ENCODE results near the gene FTO.

Gene FTO

DNA sequence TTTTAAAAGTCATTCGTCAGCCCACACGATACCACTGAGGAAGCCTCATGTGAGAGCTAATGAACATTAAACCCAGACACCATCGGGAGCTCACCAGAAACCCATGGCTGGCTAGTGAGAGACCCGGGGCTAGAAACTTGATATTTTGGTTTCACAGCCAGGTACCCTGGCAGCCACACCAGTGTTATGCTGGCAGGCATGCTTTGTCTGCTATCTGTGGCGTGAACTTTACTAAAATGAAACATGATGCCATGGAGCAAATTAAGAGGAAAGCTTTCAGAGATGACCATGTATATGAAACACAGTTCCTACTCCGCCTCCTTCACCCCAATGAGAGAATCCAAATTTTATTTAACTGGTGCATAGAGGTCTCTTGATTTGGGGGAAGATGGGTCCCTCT is 291.4 kb downstream of the FTO start:
- no peak overlapping the region for H3K4me3 ChIP-seq (ENCODE audit: low read length)
- H3K9me3 ChIP-seq (ENCODE audit: control insufficient read depth, insufficient read depth, low read length), result no peaks in the 10 kb centered on the region
- WGBS (ENCODE audit: insufficient coverage, insufficient read length), result no CpG with 5 or more reads among the region's 6 CpGs
- H3K27me3 ChIP-seq (ENCODE audit: control insufficient read depth, insufficient read depth, low read length), result 0 out of 2 replicates have a peak, but pooled peaks cover 1% of the 10 kb centered on the region
- H3K4me1 ChIP-seq (ENCODE audit: control insufficient read depth, insufficient read depth, low read length), result no peaks in the 10 kb centered on the region; the same call in 1 of the 2 replicates
- no peaks in the 10 kb centered on the region for H3K36me3 ChIP-seq (ENCODE audit: control insufficient read depth, insufficient read depth, low read length)
- H3K27ac ChIP-seq (ENCODE audit: low read length), result no peak overlapping the region
- DNase-seq (ENCODE audit: low read depth, low spot score), result no peak

- WGBS (ENCODE audit: insufficient coverage, insufficient read length), result no CpG with 5 or more reads among the region's 5 CpGs
- no peak overlapping the region for H3K27ac ChIP-seq (ENCODE audit: low read length)
- H3K4me3 ChIP-seq (ENCODE audit: low read length), result no peak overlapping the region
- DNase-seq (ENCODE audit: low read depth, low spot score), result no peak
- 0 out of 2 replicates have a peak, but pooled peaks cover 1% of the 10 kb centered on the region for H3K27me3 ChIP-seq (ENCODE audit: control insufficient read depth, insufficient read depth, low read length)
- no peaks in the 10 kb centered on the region for H3K9me3 ChIP-seq (ENCODE audit: control insufficient read depth, insufficient read depth, low read length)
- H3K4me1 ChIP-seq (ENCODE audit: control insufficient read depth, insufficient read depth, low read length), result no peaks in the 10 kb centered on the region; the same call in 1 of the 2 replicates
- no peaks in the 10 kb centered on the region for H3K36me3 ChIP-seq (ENCODE audit: control insufficient read depth, insufficient read depth, low read length)
These were observed 293.0 kb downstream of the FTO start for GRCh38 chr16:53996961-53997360.

DNA sequence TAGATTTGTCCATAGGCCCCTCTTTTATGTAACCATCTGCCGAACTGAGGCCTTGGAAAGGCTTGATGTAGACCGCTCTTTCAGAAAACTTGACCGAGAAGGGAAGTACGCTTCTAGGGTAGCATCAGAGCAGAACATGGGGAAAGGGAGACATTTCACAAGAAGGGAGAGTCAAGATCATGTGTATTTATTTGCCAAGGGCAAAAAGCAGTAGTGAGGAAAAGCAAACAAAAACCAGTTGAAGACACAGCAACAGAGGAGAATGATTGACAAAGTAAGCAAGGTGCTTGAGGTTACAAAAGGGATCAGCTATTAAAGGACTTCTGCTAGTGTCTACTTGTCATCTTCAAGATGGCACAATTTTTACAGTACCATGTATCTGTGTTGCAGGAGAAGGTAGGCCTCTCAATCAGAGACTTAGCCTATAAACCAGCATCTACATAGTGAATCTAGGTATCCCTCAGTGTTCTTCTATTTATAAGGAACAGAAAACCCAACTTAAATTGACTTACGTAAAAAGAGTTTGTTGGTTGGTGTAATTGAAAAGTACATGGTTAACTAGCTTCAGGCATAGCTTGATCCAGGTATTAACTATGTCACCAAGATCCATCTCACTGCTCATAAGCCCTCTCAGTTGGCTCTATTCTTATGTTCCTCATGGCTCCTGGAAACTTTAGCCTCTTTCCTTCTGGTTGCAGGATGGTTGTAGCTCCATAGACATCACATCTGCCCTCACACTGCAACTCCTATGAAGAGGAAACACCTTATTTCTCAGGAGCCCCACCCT is 294.3 kb downstream of the FTO start:
- no peaks in the 10 kb centered on the region for H3K4me1 ChIP-seq (ENCODE audit: control insufficient read depth, insufficient read depth, low read length)
- no peaks in the 10 kb centered on the region for H3K36me3 ChIP-seq (ENCODE audit: control insufficient read depth, insufficient read depth, low read length)
- H3K9me3 ChIP-seq (ENCODE audit: control insufficient read depth, insufficient read depth, low read length), result no peaks in the 10 kb centered on the region
- 0 out of 2 replicates have a peak, but pooled peaks cover 1% of the 10 kb centered on the region for H3K27me3 ChIP-seq (ENCODE audit: control insufficient read depth, insufficient read depth, low read length)
- no peak overlapping the region for H3K4me3 ChIP-seq (ENCODE audit: low read length)
- H3K27ac ChIP-seq (ENCODE audit: low read length), result no peak overlapping the region
- no peak for DNase-seq (ENCODE audit: low read depth, low spot score)
- WGBS (ENCODE audit: insufficient coverage, insufficient read length), result no CpG with 5 or more reads among the region's 5 CpGs

DNA sequence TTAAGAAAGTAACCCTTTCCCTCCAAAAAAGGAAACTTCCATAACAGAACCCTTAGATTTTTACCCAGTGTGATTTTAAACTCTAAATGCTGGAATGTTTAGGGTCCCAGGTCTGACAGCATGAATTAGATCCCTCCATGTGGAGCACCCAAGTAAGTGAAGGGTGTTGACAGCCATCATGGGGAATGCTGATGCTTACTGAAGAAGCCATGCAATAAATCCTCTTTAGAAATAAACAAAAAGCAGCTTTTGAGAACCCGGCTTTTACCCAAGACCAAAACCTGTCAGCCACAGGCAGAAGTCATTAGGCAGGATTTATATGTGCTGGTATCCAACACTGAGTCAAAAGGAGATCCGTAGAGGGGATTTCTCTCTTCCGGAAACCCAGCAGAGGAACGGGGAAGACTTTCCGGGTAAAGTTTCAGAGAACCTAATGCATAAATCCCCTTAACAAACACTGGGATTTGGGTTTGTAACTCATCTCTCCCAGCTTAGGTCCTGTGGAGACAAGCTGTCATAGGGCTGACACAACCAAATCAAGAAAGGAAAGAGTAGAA is 295.1 kb downstream of the FTO start:
- no peak overlapping the region for H3K27ac ChIP-seq (ENCODE audit: low read length)
- H3K27me3 ChIP-seq (ENCODE audit: control insufficient read depth, insufficient read depth, low read length), result 0 out of 2 replicates have a peak, but pooled peaks cover 1% of the 10 kb centered on the region
- no peaks in the 10 kb centered on the region for H3K36me3 ChIP-seq (ENCODE audit: control insufficient read depth, insufficient read depth, low read length)
- H3K4me3 ChIP-seq (ENCODE audit: low read length), result no peak overlapping the region
- DNase-seq (ENCODE audit: low read depth, low spot score), result no peak
- H3K9me3 ChIP-seq (ENCODE audit: control insufficient read depth, insufficient read depth, low read length), result no peaks in the 10 kb centered on the region
- H3K4me1 ChIP-seq (ENCODE audit: control insufficient read depth, insufficient read depth, low read length), result no peaks in the 10 kb centered on the region
- WGBS (ENCODE audit: insufficient coverage, insufficient read length), result no CpG with 5 or more reads among the region's 5 CpGs

- Histone ChIP-seq H3K9me3 (ENCODE audit: control insufficient read depth, insufficient read depth, low read length) (no peaks in the 10 kb centered on the region), H3K36me3 (ENCODE audit: control insufficient read depth, insufficient read depth, low read length) (no peaks in the 10 kb centered on the region), H3K27me3 (ENCODE audit: control insufficient read depth, insufficient read depth, low read length) (0 out of 2 replicates have a peak, but pooled peaks cover 1% of the 10 kb centered on the region), H3K4me1 (ENCODE audit: control insufficient read depth, insufficient read depth, low read length) (no peaks in the 10 kb centered on the region), H3K27ac (ENCODE audit: low read length) (no peak overlapping the region), H3K4me3 (ENCODE audit: low read length) (no peak overlapping the region)
- DNase-seq (ENCODE audit: low read depth, low spot score), result no peak
- WGBS (ENCODE audit: insufficient coverage, insufficient read length), result no CpG with 5 or more reads among the region's 4 CpGs
These were observed 295.9 kb downstream of the FTO start for GRCh38 chr16:53999841-54000240.

DNA sequence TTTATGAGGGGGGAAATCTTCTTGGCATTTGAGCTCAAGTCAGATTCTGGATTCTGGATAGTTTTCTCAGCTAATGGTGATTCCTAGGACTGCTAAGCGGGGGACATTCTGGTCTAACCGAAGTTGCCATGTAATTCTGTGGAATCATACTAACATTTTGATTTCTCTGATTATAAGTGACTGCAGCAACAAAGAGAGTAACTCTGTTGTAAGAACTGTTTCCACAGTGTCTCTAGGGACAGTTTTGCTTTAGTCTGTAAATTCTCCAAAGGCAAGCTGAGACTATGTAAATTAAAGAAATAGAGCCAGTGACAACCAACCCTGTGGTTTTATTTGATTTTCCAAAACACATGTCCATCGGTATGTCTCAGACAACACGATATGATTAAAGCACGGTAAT is 296.4 kb downstream of the FTO start:
- H3K27ac ChIP-seq (ENCODE audit: low read length), result no peak overlapping the region
- 0 out of 2 replicates have a peak, but pooled peaks cover 1% of the 10 kb centered on the region for H3K27me3 ChIP-seq (ENCODE audit: control insufficient read depth, insufficient read depth, low read length)
- no peak overlapping the region for H3K4me3 ChIP-seq (ENCODE audit: low read length)
- DNase-seq (ENCODE audit: low read depth, low spot score), result no peak
- H3K4me1 ChIP-seq (ENCODE audit: control insufficient read depth, insufficient read depth, low read length), result no peaks in the 10 kb centered on the region
- WGBS (ENCODE audit: insufficient coverage, insufficient read length), result no CpG with 5 or more reads among the region's 5 CpGs
- H3K36me3 ChIP-seq (ENCODE audit: control insufficient read depth, insufficient read depth, low read length), result no peaks in the 10 kb centered on the region
- H3K9me3 ChIP-seq (ENCODE audit: control insufficient read depth, insufficient read depth, low read length), result no peaks in the 10 kb centered on the region

GRCh38 chr16:54006693-54007092 is 302.7 kb downstream of the FTO start:
- H3K4me3 ChIP-seq (ENCODE audit: low read length), result no peak overlapping the region

GRCh38 chr16:54007504-54007903 is 303.5 kb downstream of the FTO start:
- no peaks in the 10 kb centered on the region for H3K4me1 ChIP-seq (ENCODE audit: control insufficient read depth, insufficient read depth, low read length)
- no CpG with 5 or more reads among the region's 2 CpGs for WGBS (ENCODE audit: insufficient coverage, insufficient read length)
- DNase-seq (ENCODE audit: low read depth, low spot score), result no peak

More at GRCh38 chr16:54006693-54007092, 302.7 kb downstream of the FTO start:
- H3K9me3 ChIP-seq (ENCODE audit: control insufficient read depth, insufficient read depth, low read length), result no peaks in the 10 kb centered on the region
- H3K27me3 ChIP-seq (ENCODE audit: control insufficient read depth, insufficient read depth, low read length), result no peaks in the 10 kb centered on the region
- no CpG with 5 or more reads among the region's 4 CpGs for WGBS (ENCODE audit: insufficient coverage, insufficient read length)
- no peak for DNase-seq (ENCODE audit: low read depth, low spot score)
- no peaks in the 10 kb centered on the region for H3K36me3 ChIP-seq (ENCODE audit: control insufficient read depth, insufficient read depth, low read length)
- H3K4me1 ChIP-seq (ENCODE audit: control insufficient read depth, insufficient read depth, low read length), result no peaks in the 10 kb centered on the region
- no peak overlapping the region for H3K27ac ChIP-seq (ENCODE audit: low read length)

DNA sequence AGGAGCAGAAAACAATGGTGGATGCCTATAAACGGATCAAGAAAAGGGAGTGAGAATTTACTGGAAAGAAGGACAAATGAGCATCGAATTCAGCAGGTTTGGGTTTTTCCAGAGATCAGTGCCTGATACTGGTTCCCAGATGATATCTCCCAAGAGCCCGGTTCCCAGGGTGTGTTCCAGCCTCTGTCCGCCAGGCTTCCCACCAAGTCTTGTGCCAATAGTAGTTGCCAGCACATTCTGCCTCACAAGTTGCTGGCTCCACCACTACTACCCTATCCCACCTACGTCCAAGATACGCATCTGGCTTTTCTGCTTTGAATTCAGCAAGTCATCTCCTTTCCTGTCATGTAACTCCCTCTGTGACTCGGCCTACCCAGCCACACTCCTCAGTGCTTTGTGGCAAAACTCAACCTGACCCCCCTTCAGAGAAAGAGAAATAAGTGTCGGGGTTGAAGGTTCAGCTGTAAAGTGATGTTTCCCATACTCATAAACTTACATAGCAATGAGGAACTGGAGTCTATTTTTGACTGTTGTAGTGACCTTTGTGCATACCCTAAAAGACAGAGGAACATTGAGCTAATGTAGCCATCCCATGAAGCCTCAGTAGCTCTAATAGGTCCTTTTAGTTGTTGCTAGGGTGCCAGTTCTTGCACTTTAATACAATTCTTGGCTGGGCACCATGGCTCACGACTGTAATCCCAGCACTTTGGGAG is 305.7 kb downstream of the FTO start:
- Histone ChIP-seq H3K4me1 (ENCODE audit: control insufficient read depth, insufficient read depth, low read length) (no peaks in the 10 kb centered on the region), H3K27me3 (ENCODE audit: control insufficient read depth, insufficient read depth, low read length) (no peaks in the 10 kb centered on the region), H3K4me3 (ENCODE audit: low read length) (no peak overlapping the region), H3K9me3 (ENCODE audit: control insufficient read depth, insufficient read depth, low read length) (no peaks in the 10 kb centered on the region), H3K36me3 (ENCODE audit: control insufficient read depth, insufficient read depth, low read length) (no peaks in the 10 kb centered on the region), H3K27ac (ENCODE audit: low read length) (no peak overlapping the region)
- DNase-seq (ENCODE audit: low read depth, low spot score), result no peak
- no CpG with 5 or more reads among the region's 9 CpGs for WGBS (ENCODE audit: insufficient coverage, insufficient read length)

More at GRCh38 chr16:54007504-54007903, 303.5 kb downstream of the FTO start:
- Histone ChIP-seq H3K4me3 (ENCODE audit: low read length) (no peak overlapping the region), H3K9me3 (ENCODE audit: control insufficient read depth, insufficient read depth, low read length) (no peaks in the 10 kb centered on the region), H3K36me3 (ENCODE audit: control insufficient read depth, insufficient read depth, low read length) (no peaks in the 10 kb centered on the region), H3K27me3 (ENCODE audit: control insufficient read depth, insufficient read depth, low read length) (no peaks in the 10 kb centered on the region), H3K27ac (ENCODE audit: low read length) (no peak overlapping the region)

DNA sequence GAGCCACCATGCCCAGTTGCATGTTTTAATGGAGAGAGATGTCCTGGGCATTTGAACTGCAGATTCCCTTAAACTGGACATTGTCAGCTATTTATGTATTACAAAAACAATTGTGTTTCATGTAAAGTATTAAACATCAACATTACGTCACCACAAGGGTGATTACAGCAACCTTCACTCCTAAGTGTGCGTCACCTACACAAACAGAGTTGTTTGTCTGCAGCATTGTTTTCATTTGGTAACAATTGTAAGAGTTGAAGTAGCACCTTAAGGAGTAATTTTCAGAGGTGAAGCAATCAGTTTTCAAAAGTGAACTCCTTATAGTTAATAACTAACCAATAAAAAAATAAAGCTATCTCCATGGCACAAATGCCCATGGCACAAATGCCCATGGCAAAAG is 311.2 kb downstream of the FTO start:
- H3K4me1 ChIP-seq (ENCODE audit: control insufficient read depth, insufficient read depth, low read length), result peaks cover 2% of the 10 kb centered on the region; the same call in 1 of the 2 replicates
- H3K27me3 ChIP-seq (ENCODE audit: control insufficient read depth, insufficient read depth, low read length), result no peaks in the 10 kb centered on the region
- no peaks in the 10 kb centered on the region for H3K36me3 ChIP-seq (ENCODE audit: control insufficient read depth, insufficient read depth, low read length)
- no peak for DNase-seq (ENCODE audit: low read depth, low spot score)
- WGBS (ENCODE audit: insufficient coverage, insufficient read length), result no CpG with 5 or more reads among the region's 2 CpGs
- H3K4me3 ChIP-seq (ENCODE audit: low read length), result no peak overlapping the region
- H3K27ac ChIP-seq (ENCODE audit: low read length), result no peak overlapping the region
- H3K9me3 ChIP-seq (ENCODE audit: control insufficient read depth, insufficient read depth, low read length), result no peaks in the 10 kb centered on the region

Measured in iPS DF 6.9 (cell line).